ENCODE data around the gene SAMD4B. TPM values are rescaled to one million over a fixed set of nuclear protein-coding genes. Genes with fewer than 3 reads are reported as not detected.

SAMD4B gene
- total and polyA plus RNA-seq, 12 donors, result 35.5 to 92.8 (median 49.8) TPM

- H3K9me3 ChIP-seq, result no peaks in the 10 kb centered on the region
- H3K4me3 ChIP-seq, result no peak overlapping the region
- H3K4me1 ChIP-seq, result peaks cover 2 to 69% (median 49%) of the 10 kb centered on the region in 9 donors
- TF ChIP-seq CTCF (IDR thresholded peaks at IDR 0.05), result no peak
- intact Hi-C loops (cut with DNase I), result no loop called here
- no peak for DNase-seq
- H3K36me3 ChIP-seq, result peaks cover 0 to 51% (median 0%) of the 10 kb centered on the region in 9 donors
- no peak for ATAC-seq
- 60 to 70% methylated on average over 1 of the region's 1 CpG for WGBS, 2 donors
- peak overlapping the region in 1 of 10 donors; percentile 31 for H3K27ac ChIP-seq
- H3K27me3 ChIP-seq, result no peaks in the 10 kb centered on the region
Measured at GRCh38 chr19:39345956-39346355, 3.7 kb downstream of the SAMD4B start.

DNA sequence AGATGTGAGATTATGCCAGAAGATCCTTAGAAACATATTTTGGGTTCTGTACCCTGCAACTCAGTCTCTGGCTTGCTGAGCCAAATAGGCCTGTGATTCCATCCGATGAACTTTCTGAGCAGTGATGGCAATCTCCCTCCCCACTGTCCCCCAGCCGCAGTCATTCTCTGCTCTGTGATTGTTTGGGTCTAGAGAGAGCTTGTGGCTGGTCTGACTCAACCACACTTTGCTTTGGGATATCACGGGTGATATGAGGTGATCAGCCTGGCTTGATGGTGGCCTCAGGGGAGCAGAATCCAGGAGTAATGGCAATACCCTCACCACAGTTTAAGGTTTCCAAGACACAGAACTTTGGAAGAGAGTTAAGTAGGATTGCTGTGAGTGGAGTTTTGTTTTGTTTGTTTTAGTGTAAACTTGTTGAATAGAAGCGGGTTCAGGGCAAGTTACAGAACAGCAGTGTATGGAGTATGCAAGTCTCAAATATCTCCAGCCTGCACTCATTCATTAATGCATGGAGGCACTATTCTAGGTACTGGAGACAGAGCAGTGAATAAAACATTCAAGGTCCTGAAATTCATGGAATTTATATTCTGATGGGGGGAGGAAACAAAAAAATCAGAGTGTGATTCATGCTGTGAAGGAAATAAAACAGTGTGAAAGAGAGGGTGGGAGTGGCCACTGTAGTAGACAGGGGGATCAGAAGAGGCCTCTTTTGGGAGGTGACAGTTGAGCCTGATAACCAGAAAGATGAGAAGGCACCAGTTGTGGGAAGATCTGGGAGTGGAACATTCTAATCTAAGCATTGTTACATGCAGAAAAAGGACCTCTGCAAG, 5.3 kb downstream of the SAMD4B start:
- WGBS, 2 donors, result 73 to 75% methylated on average over 4 of the region's 4 CpGs
- no peaks in the 10 kb centered on the region for H3K27me3 ChIP-seq
- H3K4me1 ChIP-seq, result peaks cover 2 to 80% (median 57%) of the 10 kb centered on the region in 9 donors
- ATAC-seq, result no peak
- H3K9me3 ChIP-seq, result no peaks in the 10 kb centered on the region
- peaks cover 0 to 67% (median 0%) of the 10 kb centered on the region in 9 donors for H3K36me3 ChIP-seq
- intact Hi-C loops (cut with DNase I), result no loop called here
- DNase-seq, result no peak
- H3K27ac ChIP-seq, result no peak overlapping the region
- no peak for TF ChIP-seq CTCF (IDR thresholded peaks at IDR 0.05)
- no peak overlapping the region for H3K4me3 ChIP-seq

GRCh38 chr19:39349326-39349725, 7.1 kb downstream of the SAMD4B start:
- Histone ChIP-seq H3K4me3 (no peak overlapping the region), H3K9me3 (no peaks in the 10 kb centered on the region), H3K27ac (no peak overlapping the region), H3K4me1 (peaks cover 2 to 64% (median 49%) of the 10 kb centered on the region in 9 donors), H3K36me3 (peaks cover 0 to 84% (median 6%) of the 10 kb centered on the region in 9 donors), H3K27me3 (no peaks in the 10 kb centered on the region)
- WGBS, 2 donors, result 70 to 73% methylated on average over 4 of the region's 4 CpGs
- DNase-seq (no peak), ATAC-seq (no peak)
- TF ChIP-seq CTCF (IDR thresholded peaks at IDR 0.05), result no peak
- intact Hi-C loops (cut with DNase I), result no loop called here

DNA sequence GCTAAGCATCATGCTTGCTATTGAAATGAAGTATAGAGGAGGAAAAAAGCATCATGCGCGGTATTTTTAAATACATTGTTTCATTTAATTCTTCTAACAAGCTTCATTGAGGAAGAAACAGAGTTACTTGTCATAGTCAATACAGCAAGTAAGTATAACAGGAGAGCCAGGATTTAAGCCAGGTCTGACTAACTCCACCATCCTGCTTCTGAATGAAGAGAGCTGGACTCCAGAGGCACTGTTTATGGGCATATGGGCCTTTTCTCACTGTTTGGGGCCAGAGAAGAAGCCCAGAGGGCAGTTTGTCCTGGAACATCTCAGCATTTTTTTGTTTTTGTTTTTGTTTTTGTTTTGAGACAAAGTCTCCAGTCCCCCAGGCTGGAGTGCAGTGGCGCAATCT, 7.9 kb downstream of the SAMD4B start:
- intact Hi-C loops (cut with DNase I), result no loop called here
- 98 to 99% methylated on average over 3 of the region's 3 CpGs for WGBS, 2 donors
- peaks cover 0 to 89% (median 10%) of the 10 kb centered on the region in 9 donors for H3K36me3 ChIP-seq
- H3K4me3 ChIP-seq, result no peak overlapping the region
- H3K4me1 ChIP-seq, result peaks cover 2 to 56% (median 41%) of the 10 kb centered on the region in 9 donors
- DNase-seq (no peak), ATAC-seq (no peak)
- H3K9me3 ChIP-seq, result no peaks in the 10 kb centered on the region
- H3K27ac ChIP-seq, result no peak overlapping the region
- no peak for TF ChIP-seq CTCF (IDR thresholded peaks at IDR 0.05)
- H3K27me3 ChIP-seq, result no peaks in the 10 kb centered on the region

Data from heart right ventricle (tissue), 16 donors.